Activated CD4-positive, alpha-beta T cell treated with anti-CD3 and anti-CD28 coated beads, Interleukin-2, amount 50 U/mL, for 16 hours (primary cell): ENCODE results near the gene SMC3.
"Not testable (repeated sequence)": the region's sequence is repeated elsewhere in the genome, so short reads cannot be mapped to it uniquely, and the experiment has no call there.

Experiments used
- DNase-seq: peaks from one replicate; pipeline ENCODE4 v3.0.0-alpha.2; 2020

Gene SMC3

GRCh38 chr10:110597476-110597875 lies 30.0 kb downstream of the SMC3 start:
- no peak for DNase-seq

- peak; percentile 63 for DNase-seq
These were observed 33.1 kb downstream of the SMC3 start for GRCh38 chr10:110600487-110601101.

DNA sequence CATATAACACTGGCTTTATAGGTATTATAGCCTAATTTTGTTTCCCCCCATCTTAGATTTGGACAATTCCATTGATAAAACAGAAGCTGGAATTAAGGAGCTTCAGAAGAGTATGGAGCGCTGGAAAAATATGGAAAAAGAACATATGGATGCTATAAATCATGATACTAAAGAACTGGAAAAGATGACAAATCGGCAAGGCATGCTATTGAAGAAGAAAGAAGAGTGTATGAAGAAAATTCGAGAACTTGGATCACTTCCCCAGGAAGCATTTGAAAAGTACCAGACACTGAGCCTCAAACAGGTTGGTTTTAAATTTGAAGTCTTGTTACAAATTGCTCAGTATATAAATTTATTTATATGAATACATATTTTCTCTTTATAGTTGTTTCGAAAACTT lies 34.1 kb downstream of the SMC3 start:
- DNase-seq, result no peak

- DNase-seq, result no peak
These were observed 40.6 kb downstream of the SMC3 start for GRCh38 chr10:110608087-110608486.

GRCh38 chr10:110609605-110610004 lies 42.1 kb downstream of the SMC3 start:
- no peak for DNase-seq

DNA sequence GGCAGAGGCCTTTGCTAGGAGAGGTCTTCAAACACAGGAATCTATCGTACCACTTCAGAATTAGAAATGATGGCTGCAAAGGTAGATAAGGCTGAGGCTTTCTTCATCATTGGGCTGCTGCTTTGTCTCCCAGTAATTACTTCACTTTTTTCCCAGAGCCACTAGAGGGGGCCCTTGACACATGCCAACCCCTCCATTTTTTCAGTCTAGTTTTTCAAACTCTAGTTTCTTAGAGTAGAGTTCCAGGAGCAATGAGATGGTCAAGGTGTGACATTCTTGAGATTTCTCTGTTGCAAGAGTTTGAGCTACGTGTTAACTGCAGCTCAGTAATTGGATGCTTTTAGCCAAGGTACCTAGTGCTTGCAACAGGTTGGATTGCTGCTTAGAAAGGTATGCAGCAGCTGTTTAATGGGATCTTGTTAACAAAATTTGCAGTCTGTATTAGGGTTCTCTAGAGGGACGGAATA lies 42.8 kb downstream of the SMC3 start:
- DNase-seq, result peak; percentile 73

GRCh38 chr10:110610781-110611180 lies 43.3 kb downstream of the SMC3 start:
- DNase-seq, result not testable (repeated sequence)

DNA sequence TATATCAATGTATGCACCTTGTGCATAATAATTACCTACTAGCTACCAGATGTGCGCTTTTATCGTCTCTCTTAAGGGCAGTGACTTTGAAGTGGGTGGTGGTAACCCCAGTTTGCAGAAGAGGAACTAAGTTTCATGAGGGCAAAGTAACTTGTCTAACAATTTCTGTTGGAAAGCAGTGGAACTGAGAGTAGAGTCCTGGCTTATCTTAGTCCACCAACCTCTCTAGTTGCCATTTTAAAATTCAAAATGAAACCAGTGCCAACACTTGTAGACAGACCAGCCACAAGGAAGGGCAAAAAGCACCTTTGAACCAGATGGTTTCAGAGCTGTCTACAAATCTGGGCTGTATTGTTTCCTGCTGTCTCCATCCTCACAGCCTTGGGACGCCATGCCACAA lies 44.6 kb downstream of the SMC3 start:
- peak; percentile 41 for DNase-seq

GRCh38 chr10:110612629-110613028 lies 45.1 kb downstream of the SMC3 start:
- DNase-seq, result no peak

DNA sequence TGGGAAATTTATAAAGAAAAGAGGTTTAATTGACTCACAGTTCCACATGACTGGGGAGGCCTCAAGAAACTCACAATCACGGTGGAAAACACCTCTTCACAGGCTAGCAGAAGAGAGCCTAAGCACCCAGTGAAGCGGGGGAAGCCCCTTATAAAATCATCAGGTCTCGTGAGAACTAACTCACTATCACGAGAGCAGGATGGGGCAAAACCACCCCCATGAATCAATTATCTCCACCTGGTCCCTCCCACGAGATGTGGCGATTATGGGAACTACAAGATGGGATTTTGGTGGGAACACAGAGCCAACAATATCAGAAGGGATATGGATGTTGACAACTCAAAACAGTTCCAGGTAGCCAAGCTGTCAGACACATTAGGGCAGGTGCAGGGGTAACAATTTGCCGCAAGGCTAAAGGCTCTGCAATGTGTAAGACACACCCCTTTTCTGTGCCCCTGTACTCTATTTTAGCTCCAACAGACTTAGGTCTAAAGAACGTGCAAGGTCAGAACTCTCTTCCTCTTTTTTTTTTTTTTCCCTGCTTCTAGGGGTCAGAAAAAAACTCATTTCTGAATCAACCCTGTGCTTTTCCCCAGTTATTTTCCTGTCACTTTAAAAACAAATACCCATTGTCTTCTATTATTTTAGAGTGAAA lies 46.0 kb downstream of the SMC3 start:
- DNase-seq, result peak; percentile 51

DNA sequence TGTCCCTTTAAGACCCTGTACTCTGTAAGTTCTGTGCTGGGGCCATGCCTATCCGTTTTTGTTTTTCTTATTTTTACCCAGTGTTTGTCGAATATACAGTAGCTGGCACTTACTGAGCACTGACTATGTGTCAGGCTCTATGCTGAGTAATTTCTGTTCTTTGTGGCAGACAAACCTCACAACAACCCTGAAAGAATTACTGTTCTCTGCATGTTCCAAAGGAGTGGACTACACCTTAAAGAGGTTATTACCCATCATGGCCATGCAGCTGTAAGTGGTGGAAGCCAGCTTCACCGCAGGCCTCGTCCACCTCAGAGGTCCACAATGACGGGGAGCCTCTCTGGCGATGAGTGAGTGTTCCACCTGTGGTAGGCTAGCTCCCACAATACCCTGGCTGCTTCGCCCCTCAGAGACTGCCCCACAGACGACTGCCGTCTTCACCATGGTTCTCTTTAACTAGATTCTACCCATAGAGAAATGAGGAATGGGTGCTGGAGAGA lies 46.6 kb downstream of the SMC3 start:
- DNase-seq, result peak; percentile 81

- no peak for DNase-seq
These were observed 47.7 kb downstream of the SMC3 start for GRCh38 chr10:110615057-110615747.

- no peak for DNase-seq
These were observed 49.1 kb downstream of the SMC3 start for GRCh38 chr10:110616493-110617033.

DNA sequence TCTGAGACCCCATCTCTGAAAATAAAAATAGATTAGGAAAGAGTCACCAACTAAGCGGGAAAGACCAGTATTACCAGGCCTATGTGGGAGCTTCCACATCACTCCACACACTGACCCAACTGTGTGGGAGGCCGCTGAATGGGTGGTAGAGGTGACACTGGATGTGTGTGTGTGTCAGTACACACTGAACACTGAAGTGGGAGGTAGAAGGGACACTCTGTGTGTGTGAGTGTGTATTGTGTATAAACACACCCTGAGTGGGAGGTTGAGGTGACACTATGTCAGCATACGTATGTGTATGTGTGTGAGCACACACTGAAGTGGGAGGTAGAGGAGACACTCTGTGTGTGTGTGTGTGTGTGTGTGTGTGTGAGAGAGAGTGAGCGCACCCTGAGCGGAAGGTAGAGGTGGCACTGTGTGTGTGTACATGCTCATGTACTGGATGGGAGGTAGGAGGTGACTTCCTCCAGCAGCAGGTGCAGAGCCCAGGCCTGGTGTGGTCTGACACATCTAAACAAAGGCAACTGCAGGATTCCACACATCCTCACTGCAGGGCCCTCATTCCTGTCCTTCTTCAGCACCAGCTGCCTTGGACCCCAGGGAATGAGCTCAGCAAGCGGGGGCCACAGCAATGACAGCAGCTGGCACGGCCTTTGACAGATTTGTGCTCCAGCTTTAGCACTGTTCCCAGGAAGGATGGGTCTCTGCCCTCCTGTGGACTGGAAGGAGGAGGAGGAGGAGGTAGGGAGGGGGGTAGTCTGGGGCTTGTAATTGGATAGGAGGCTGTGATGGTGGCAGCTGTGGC lies 50.1 kb downstream of the SMC3 start:
- no peak for DNase-seq

GRCh38 chr10:110618230-110618610 lies 50.7 kb downstream of the SMC3 start:
- peak; percentile 32 for DNase-seq

- no peak for DNase-seq
These were observed 52.3 kb downstream of the SMC3 start for GRCh38 chr10:110619514-110620397.

DNA sequence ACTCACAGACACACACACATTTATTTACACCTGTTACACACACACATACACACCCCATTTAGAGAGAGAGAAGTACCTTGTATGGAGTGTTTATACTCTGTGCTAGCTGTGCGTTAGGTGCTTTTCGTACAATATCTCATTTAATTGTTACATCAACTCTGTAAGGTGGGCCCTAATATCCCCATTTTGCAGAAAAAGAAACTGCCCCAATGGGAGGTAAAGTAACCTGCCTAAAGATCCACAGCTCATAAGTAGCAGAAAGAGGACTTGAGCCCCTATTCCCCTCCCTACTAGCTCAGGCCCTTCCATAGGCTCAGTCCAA lies 52.9 kb downstream of the SMC3 start:
- no peak for DNase-seq

GRCh38 chr10:110623316-110623715 lies 55.8 kb downstream of the SMC3 start:
- not testable (repeated sequence) for DNase-seq

- DNase-seq, result no peak
These were observed 57.9 kb downstream of the SMC3 start for GRCh38 chr10:110625356-110625894.

DNA sequence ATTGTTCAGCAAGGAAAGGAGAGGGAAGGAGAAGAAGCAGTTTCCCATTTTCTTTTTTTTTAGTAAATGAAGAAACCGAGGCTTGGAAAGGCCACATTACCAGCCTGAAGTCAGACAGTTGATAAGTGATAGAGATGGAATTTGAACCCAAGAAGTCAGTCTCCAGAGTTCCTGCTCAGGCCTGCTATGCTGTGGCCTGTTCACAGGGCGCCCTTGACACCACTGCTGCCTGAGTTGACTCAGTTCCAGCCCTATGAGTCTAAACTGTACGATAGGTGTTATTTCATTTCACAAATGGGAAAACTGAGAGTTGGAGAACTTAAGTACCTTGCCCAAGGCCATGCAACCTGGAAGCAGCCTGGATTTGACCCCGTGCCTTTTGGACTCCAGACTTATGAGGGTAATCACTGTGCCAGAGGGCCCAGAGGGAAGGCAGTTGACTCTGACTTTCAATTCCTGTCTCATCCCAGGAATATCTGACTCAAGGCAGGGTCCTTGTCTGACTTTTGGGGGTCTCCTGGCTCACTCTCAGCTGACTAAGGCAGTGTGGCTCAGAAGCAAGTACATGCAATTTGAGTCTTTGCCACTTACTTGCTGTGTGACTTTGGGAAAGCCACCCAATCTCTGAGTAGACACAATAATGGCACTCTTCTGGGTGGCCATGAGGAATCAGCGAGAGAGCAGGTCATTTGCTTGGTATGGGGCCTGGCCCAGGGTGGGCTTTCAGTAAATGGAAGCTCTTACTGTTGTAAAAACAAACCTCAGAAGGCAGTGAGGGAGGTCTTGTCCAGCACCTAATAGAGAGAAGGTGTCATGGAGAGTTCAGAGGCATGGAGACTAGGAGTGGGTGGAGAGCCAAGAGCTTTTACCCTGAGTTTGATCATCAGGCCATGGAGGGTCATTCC lies 58.7 kb downstream of the SMC3 start:
- DNase-seq, result no peak

GRCh38 chr10:110628161-110628560 lies 60.7 kb downstream of the SMC3 start:
- no peak for DNase-seq
